Esophagus squamous epithelium (tissue), 4 donors: Measurements from ENCODE around the gene CNR2.

ENCODE experiments used
- CTCF ChIP-seq, 6 experiments: fragments of 450-650 bp in 4 of 6; fragments of 200-600 bp in 2 of 6; sonication (generic) in 2 of 6; IDR thresholded peaks; one replicate each; pipeline ENCODE4 v1.5.1; 2016 to 2019; ENCODE audit warnings: antibody characterized with exemption in 6 of 6, mild to moderate bottlenecking in 4 of 6, moderate library complexity in 4 of 6
- POLR2A ChIP-seq, 4 donors: fragments of 450-650 bp; IDR thresholded peaks; one replicate each; pipeline ENCODE4 v1.6.1; 2017; ENCODE audit warnings: antibody characterized with exemption in 4 of 4, mild to moderate bottlenecking in 4 of 4, moderate library complexity in 3 of 4

- TF ChIP-seq POLR2A (IDR thresholded peaks at IDR 0.05) (no peak), CTCF (IDR thresholded peaks at IDR 0.05) (no peak)
These were observed 16.1 kb downstream of the CNR2 start for GRCh38 chr1:23897083-23897482.
